NCI-H128 (cell line): ENCODE measurements around the gene PBX3.
A peak's percentile ranks its signal among the peaks of the same experiment; 100 is the strongest.

Experiments used
- DNase-seq: peaks from one replicate; lab custom pipeline; 2025; ENCODE audit not compliant: unreplicated experiment; lab: John Stamatoyannopoulos, UW

The PBX3 gene

DNA sequence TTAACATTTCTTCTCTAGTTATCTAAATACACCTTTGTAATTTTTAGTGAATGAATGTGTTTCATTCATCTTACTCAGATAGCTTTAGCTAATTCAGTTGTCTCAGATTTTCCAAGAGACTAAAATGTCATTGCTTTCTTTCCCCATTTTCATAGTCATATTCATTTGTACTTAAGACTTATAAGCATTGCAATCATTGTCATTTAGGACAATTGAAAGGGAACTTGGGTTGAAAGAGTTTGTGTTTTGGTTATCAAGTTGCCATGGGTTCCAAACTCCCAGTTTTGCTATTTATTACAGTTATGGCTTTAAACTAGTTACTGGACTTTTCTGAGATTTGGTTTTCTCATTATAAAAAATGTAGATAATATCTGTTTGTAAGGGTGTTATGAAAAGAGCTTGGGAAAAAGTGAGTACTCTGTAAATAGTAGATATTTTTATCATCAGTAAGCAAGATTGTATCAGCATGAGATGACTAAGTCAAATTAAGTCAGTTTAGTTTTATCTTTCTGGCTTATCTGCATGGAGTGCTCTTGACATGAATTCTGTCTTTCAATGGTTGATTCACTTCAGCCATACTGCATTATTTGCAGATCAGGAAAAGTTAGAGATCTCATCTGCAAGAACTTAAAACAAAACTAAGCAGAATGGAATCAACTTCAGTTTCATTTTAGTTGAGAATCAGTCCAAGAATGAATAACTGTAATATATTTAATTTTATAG lies 107.5 kb downstream of the PBX3 start:
- DNase-seq, result no peak

DNA sequence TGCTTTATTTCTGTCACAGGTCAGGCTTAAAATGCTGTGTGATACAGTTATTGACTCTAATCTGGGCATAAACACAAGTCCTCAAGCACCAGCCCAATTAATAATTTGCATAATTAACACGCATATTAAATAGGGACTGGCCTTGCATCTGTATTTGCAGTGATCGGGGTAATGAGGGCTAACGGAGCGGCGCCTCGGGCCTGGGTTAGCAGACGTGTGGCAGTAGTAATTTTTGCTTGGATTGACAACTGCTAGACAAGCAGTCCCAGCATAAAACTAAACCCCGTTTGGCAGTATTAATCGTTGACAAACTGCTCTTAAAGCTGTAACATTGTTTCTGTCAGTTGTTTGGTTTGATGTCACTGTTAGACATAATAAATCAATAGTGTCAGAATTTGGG lies 109.2 kb downstream of the PBX3 start:
- no peak for DNase-seq

GRCh38 chr9:125861405-125862058 lies 114.4 kb downstream of the PBX3 start:
- DNase-seq, result no peak

- no peak for DNase-seq
These were observed 116.8 kb downstream of the PBX3 start for GRCh38 chr9:125863923-125864322.

- DNase-seq, result no peak
These were observed 120.7 kb downstream of the PBX3 start for GRCh38 chr9:125867751-125868415.

- no peak for DNase-seq
These were observed 131.0 kb downstream of the PBX3 start for GRCh38 chr9:125878164-125878631.

DNA sequence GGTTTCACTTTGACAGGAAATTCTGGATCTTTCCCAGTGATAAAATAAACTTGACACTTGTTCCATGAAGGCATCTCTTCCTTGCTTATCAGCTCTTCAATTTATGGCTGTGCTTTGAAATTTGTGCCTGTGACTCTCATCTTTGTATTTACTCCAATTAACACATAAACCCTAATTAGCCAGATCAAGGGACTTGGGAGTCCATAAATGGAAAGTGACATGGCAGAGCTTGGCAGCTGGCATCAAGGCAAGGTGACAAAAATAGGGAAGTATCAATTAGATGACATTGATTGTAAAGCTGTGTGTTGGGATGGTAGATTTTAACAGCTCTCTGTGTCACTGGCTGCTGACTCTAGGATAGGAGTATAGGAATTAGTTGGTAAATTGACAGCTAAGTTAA lies 133.9 kb downstream of the PBX3 start:
- no peak for DNase-seq

DNA sequence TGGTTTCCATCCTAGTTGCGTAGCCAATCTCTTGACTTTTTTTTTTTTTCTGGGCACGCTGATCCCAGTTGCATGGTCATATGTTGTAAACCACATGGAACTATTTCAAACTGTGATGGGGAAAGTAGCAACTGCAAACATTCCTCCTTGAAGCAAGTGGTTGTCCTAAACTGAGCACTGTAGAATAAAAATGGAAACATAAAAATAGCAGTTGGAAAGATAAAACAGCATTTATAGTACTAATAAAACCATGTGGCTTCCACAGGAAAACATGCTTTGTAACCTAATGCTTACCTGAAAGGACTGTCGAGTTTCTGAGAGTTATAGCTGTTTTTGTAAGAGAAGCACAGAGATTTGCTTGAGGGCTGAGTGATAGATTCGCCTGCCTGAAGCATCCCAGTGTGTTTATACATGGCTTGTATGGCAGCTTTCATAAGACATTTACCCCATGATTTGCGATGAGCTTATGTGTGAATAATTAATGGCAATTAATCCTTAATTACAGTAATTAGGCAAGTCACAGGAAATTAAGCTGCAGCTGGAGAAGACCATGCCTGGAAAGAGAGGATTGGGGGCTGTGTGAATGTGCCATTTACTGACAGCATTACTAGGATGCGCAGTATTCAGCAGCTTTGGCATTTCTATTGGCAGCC lies 136.5 kb downstream of the PBX3 start:
- DNase-seq, result no peak

- DNase-seq, result no peak
These were observed 137.0 kb downstream of the PBX3 start for GRCh38 chr9:125884218-125884595.

- DNase-seq, result no peak
These were observed 138.3 kb downstream of the PBX3 start for GRCh38 chr9:125885405-125886034.

- DNase-seq, result no peak
These were observed 139.2 kb downstream of the PBX3 start for GRCh38 chr9:125886365-125886764.

DNA sequence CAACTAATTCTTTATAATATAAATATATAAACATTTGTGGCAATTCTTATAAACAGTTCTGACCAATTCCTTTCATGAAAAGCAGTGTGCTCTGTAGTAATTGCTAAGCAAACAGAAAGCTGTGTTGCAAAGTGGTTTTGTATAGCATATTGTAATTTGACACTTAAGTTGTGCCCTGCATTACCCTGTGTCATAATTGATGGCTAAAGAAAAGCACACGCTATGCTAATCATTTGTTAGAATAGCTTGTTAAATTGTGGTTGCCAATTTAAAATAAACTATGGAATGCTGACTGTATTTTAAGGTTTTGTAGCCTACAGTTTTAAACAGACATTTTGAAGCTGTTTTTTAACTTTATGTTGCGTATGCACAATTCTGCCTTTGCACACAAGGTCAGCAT lies 140.0 kb downstream of the PBX3 start:
- DNase-seq, result peak; percentile 57

GRCh38 chr9:125888211-125888610 lies 141.0 kb downstream of the PBX3 start:
- DNase-seq, result no peak

DNA sequence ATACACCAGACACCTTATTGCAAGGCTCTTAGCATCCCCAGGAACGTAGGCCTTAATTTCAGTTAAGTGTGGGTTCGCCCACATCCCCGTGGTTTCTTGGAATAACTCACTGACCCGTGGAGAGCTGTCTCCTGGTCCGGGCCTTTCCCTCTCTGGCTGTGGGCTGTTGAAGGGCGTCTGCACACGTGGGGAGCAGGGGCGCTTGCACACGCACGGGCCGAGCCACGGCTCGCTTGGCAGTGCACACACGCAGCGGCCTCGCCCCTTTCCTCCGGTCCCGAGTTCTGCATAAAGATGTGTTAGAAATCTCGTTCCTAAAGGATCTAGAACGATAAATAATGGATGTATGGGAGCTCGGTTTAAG lies 141.9 kb downstream of the PBX3 start:
- no peak for DNase-seq

GRCh38 chr9:125889476-125890419 lies 142.6 kb downstream of the PBX3 start:
- no peak for DNase-seq

DNA sequence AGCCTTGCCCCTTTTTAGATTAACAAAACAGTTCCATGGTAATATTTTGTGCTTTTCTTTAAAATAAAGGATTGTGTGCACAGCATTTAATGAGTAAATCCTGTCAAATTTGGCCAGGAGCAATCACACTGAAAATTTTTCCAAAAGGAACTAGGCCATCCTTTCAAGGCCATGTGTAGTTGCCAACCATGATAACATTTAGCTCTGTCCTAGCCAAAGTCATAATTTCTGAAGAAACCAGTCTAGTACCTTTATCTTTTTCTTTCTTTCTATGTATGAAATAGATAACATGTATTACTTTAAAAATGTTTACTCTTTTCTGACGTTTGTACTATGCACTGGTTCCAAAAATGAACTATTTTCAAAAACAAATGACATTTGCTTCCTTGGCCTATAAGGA lies 143.7 kb downstream of the PBX3 start:
- DNase-seq, result no peak

GRCh38 chr9:125893277-125893676 lies 146.1 kb downstream of the PBX3 start:
- no peak for DNase-seq

DNA sequence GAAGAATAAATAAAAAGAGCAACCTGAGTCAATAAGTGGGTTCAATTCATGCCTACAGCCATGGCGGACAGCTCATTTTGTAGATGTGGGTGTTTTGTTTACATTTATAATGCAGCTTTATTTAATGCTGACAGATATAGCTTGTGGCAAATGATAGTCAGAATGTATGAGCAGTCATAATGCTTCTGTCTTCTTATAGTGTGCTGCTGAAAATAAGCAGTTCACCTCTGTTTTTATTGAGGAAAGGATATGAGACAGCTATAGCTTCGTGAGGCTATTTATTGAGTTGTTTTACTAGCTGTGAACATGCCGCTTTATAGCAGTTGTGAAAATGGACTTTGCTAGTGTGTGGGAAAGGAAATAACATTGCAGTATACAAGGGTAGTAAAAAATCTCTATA lies 147.4 kb downstream of the PBX3 start:
- no peak for DNase-seq

GRCh38 chr9:125896404-125896803 lies 149.2 kb downstream of the PBX3 start:
- DNase-seq, result no peak

DNA sequence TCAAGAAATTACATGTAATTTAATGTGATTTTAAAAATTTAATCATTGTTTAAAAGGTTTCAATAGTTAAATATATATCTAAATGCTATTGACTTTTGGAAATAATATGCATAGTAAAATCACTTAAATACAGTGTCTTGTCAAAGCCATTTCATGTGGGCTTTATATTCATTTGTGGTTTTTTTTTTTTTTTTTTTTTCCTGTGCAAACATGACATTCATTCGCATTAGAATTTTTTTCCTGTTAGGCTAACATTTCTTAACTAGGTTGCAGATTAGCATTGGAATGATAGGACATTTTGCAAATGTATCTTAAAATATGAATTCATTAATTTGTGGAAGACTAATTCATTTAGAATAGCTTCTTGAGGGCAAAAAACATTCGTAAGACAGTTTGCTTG lies 149.8 kb downstream of the PBX3 start:
- no peak for DNase-seq
